ENCODE data around the gene BEGAIN. TPM values are rescaled to one million over a fixed set of nuclear protein-coding genes. Genes with fewer than 3 reads are reported as not detected.

BEGAIN gene
- polyA plus RNA-seq, 2 of the 4 experiments (the other 2 are of a cell fraction): 1.4 to 3.7 TPM

DNA sequence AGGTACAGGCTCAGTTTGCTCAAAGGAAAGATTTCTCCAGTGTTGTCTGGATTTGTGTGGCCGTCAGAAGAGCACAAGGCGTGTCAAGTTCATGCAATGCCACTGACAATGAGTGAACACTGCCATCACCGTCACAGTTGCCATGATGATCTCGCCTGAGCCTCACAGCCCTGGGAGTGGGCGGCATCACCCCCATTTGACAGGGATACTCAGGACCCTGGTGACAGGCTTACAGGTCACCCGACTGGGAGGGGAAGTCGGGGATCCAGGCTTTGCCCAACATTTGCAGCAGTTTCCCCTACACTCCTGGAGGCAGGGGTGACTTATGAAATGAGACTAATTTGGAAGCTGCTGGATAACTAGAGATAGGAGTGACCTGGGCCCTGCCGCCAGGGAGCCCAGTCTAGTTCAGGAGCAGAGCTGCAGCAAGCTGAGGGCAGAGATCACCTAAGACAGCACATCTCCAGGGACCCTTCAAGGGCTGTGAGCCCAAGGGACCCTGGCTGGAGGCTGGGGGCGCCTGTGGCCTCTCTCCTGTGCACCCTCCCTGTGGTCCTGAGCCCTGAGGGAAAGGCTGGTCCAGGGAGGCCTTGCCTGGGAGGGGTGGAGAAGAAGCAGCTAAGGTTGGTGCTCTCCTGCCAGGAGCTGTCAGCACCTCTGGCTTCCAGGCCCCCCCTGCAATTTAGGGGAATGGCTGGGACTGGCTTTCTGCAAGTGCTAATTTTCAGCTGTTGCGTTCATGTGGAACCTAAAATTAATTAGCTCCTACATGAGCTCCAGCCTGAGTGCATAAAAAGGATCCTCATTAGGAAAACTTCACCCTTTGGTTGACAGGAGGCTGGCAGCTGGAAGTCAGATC lies 32.4 kb upstream of the BEGAIN start:
- H3K4me1 ChIP-seq: no peaks in the 10 kb centered on the region
- FAIRE-seq (no peak), DNase-seq (ENCODE audit: low read depth in 1 of 2, low spot score in 1 of 2) (no peak), ATAC-seq (no peak)
- H3K4me2 ChIP-seq: no peak overlapping the region
- no peak overlapping the region for H3K4me3 ChIP-seq
- CTCF ChIA-PET: interaction anchor here (1.1 to 5.6 kb wide), 3 partner anchors 22 to 202 kb away, joined by 3 to 26 read pairs (median 4); no protein-coding TSS in a partner anchor
- POLR2A ChIA-PET: no interaction called here
- TF ChIP-seq HOXB13 (CRISPR knock-in tag; IDR thresholded peaks at IDR 0.05; ENCODE audit: low read depth): no peak
- no peak for TF ChIP-seq HDAC2 (IDR thresholded peaks at IDR 0.05)
- no peak for TF ChIP-seq CBX8 (IDR thresholded peaks at IDR 0.05)
- no peak for TF ChIP-seq FOXS1 (CRISPR knock-in tag; IDR thresholded peaks at IDR 0.05)
- TF ChIP-seq, protein P1, sequence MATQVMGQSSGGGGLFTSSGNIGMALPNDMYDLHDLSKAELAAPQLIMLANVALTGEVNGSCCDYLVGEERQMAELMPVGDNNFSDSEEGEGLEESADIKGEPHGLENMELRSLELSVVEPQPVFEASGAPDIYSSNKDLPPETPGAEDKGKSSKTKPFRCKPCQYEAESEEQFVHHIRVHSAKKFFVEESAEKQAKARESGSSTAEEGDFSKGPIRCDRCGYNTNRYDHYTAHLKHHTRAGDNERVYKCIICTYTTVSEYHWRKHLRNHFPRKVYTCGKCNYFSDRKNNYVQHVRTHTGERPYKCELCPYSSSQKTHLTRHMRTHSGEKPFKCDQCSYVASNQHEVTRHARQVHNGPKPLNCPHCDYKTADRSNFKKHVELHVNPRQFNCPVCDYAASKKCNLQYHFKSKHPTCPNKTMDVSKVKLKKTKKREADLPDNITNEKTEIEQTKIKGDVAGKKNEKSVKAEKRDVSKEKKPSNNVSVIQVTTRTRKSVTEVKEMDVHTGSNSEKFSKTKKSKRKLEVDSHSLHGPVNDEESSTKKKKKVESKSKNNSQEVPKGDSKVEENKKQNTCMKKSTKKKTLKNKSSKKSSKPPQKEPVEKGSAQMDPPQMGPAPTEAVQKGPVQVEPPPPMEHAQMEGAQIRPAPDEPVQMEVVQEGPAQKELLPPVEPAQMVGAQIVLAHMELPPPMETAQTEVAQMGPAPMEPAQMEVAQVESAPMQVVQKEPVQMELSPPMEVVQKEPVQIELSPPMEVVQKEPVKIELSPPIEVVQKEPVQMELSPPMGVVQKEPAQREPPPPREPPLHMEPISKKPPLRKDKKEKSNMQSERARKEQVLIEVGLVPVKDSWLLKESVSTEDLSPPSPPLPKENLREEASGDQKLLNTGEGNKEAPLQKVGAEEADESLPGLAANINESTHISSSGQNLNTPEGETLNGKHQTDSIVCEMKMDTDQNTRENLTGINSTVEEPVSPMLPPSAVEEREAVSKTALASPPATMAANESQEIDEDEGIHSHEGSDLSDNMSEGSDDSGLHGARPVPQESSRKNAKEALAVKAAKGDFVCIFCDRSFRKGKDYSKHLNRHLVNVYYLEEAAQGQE (IDR thresholded peaks at IDR 0.05): no peak
- TF ChIP-seq CBX2 (IDR thresholded peaks at IDR 0.05; ENCODE audit: borderline replicate concordance, low read depth): no peak
- H3K27ac ChIP-seq: no peak overlapping the region
- WGBS (ENCODE audit: missing lambda C conversion rate): 59% methylated on average over 7 of the region's 10 CpGs
- no peaks in the 10 kb centered on the region for H3K9me3 ChIP-seq

DNA sequence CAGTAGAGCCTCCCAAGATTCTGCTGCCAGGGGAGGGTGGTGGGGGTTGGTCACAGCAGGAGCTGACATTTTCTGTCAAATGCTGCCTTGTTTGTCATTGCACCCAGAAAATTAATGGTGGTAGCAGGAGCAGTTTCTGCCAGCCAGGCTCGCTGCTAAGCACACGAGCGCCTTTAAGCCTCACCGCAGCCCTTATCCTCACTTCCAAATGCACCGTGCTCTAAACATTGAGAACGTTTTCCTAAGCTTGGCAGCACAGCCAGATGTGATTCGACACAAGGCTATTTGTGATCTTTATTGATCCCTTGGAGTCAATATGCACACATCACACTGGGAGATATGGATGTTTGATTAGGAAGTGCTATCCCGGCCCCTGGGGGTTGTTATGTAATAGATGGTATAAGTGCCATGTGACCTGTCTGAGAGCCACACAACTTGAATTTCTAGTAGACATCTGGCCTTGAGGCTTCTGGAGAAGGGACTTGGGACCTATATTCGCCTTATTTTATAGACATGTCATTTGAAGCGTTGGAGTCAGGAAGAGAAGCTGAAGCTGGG lies 31.6 kb upstream of the BEGAIN start:
- Histone ChIP-seq H3K27ac (no peak overlapping the region), H3K4me2 (no peak overlapping the region), H3K9me3 (no peaks in the 10 kb centered on the region), H3K4me1 (no peaks in the 10 kb centered on the region), H3K4me3 (no peak overlapping the region)
- ATAC-seq (no peak), FAIRE-seq (no peak), DNase-seq (ENCODE audit: low read depth in 1 of 2, low spot score in 1 of 2) (no peak)
- TF ChIP-seq FOSB (CRISPR knock-in tag; IDR thresholded peaks at IDR 0.05) (no peak), CHD2 (IDR thresholded peaks at IDR 0.05; ENCODE audit: low read length, partially characterized antibody) (no peak), MYC (IDR thresholded peaks at IDR 0.05; ENCODE audit: borderline replicate concordance, low read length) (no peak), USF2 (IDR thresholded peaks at IDR 0.05) (no peak), FOSL2 (IDR thresholded peaks at IDR 0.05) (no peak), FOSL2 (CRISPR knock-in tag; IDR thresholded peaks at IDR 0.05) (no peak)
- POLR2A ChIA-PET: no interaction called here
- WGBS (ENCODE audit: missing lambda C conversion rate): 58% methylated on average over 10 of the region's 10 CpGs
- CTCF ChIA-PET: interaction anchor here (0.6 to 5.6 kb wide), 4 partner anchors 27 to 209 kb away, joined by 3 to 26 read pairs (median 4); no protein-coding TSS in a partner anchor

GRCh38 chr14:100618318-100618693 lies 31.1 kb upstream of the BEGAIN start:
- WGBS (ENCODE audit: missing lambda C conversion rate): 56% methylated on average over 9 of the region's 9 CpGs
- Histone ChIP-seq H3K4me1 (no peaks in the 10 kb centered on the region), H3K4me2 (no peak overlapping the region), H3K27ac (no peak overlapping the region), H3K9me3 (no peaks in the 10 kb centered on the region), H3K4me3 (no peak overlapping the region)
- FAIRE-seq: no peak
- CTCF ChIA-PET: interaction anchor here (0.6 to 5.6 kb wide), 6 partner anchors 8 to 208 kb away, joined by 3 to 26 read pairs (median 3); no protein-coding TSS in a partner anchor
- TF ChIP-seq GATA3 (IDR thresholded peaks at IDR 0.05; ENCODE audit: borderline replicate concordance): no peak
- TF ChIP-seq CHD2 (IDR thresholded peaks at IDR 0.05; ENCODE audit: low read length, partially characterized antibody): no peak
- no peak for TF ChIP-seq KDM5A (IDR thresholded peaks at IDR 0.05)
- TF ChIP-seq ATOH8 (CRISPR knock-in tag; IDR thresholded peaks at IDR 0.05; ENCODE audit: low read depth): no peak
- TF ChIP-seq TFCP2L1 (CRISPR knock-in tag; IDR thresholded peaks at IDR 0.05): no peak
- no peak for TF ChIP-seq HDAC2 (IDR thresholded peaks at IDR 0.05)
- no peak for TF ChIP-seq ZNF302 (CRISPR knock-in tag; IDR thresholded peaks at IDR 0.05)
- no peak for TF ChIP-seq EHF (CRISPR knock-in tag; IDR thresholded peaks at IDR 0.05)
- no peak for TF ChIP-seq RARB (CRISPR knock-in tag; IDR thresholded peaks at IDR 0.05)
- no peak for TF ChIP-seq FOSL2 (IDR thresholded peaks at IDR 0.05)
- TF ChIP-seq FOSL2 (CRISPR knock-in tag; IDR thresholded peaks at IDR 0.05): no peak
- no peak for TF ChIP-seq CHD4 (IDR thresholded peaks at IDR 0.05; ENCODE audit: borderline replicate concordance)
- TF ChIP-seq RFX5 (IDR thresholded peaks at IDR 0.05): no peak
- TF ChIP-seq EHMT2 (IDR thresholded peaks at IDR 0.05; ENCODE audit: low read depth): no peak
- TF ChIP-seq, protein P2, sequence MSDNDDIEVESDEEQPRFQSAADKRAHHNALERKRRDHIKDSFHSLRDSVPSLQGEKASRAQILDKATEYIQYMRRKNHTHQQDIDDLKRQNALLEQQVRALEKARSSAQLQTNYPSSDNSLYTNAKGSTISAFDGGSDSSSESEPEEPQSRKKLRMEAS (IDR thresholded peaks at IDR 0.05): no peak
- TF ChIP-seq ESRRA (IDR thresholded peaks at IDR 0.05; ENCODE audit: borderline replicate concordance, low read length): no peak
- no peak for TF ChIP-seq NFE2L2 (conservative IDR thresholded peaks at IDR 0.05; ENCODE audit: low read length)
- no peak for TF ChIP-seq HOXA7 (CRISPR knock-in tag; IDR thresholded peaks at IDR 0.05)
- DNase-seq (ENCODE audit: low read depth in 1 of 2, low spot score in 1 of 2): no peak
- ATAC-seq: no peak
- POLR2A ChIA-PET: no interaction called here

Measured in A549 (cell line).